Measurements from ENCODE around the gene SLA2. TPM values are rescaled to one million over a fixed set of nuclear protein-coding genes. Genes with fewer than 3 reads are reported as not detected.

Gene SLA2
- total RNA-seq, 1 donor from 2014 or later, result 0.67 TPM

DNA sequence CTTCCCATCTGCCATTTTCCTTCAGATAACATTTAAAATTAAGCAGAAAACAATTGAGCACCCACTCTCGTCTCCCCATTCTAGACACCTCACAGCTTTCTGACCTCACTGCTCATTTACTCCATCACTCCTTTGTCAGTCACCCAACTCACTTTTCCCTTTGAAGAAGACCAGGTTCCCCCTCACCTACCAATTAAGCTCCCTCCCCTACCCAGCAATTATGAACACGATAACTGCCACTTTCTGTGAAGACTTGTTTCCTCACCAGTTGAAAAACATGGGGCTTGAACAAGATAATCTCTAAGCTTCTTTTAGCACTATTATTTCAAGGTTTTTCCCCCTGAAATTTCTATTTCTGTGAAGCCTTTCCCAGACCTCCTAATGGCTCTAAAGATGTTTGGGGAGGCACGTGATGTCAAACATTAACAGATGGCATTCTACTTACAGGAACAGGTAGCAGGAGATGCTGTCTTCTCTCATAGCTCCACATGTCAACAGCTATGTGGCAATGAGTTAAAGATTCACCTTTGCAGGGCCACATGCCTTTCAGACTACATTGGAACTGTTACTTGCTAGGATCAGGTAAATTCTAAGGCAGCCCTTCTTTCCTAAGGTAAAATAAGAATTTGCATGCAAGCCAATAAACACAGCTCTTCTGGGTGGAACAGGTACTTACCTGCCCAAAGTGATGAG, 24.8 kb upstream of the SLA2 start:
- TF ChIP-seq, protein P1, sequence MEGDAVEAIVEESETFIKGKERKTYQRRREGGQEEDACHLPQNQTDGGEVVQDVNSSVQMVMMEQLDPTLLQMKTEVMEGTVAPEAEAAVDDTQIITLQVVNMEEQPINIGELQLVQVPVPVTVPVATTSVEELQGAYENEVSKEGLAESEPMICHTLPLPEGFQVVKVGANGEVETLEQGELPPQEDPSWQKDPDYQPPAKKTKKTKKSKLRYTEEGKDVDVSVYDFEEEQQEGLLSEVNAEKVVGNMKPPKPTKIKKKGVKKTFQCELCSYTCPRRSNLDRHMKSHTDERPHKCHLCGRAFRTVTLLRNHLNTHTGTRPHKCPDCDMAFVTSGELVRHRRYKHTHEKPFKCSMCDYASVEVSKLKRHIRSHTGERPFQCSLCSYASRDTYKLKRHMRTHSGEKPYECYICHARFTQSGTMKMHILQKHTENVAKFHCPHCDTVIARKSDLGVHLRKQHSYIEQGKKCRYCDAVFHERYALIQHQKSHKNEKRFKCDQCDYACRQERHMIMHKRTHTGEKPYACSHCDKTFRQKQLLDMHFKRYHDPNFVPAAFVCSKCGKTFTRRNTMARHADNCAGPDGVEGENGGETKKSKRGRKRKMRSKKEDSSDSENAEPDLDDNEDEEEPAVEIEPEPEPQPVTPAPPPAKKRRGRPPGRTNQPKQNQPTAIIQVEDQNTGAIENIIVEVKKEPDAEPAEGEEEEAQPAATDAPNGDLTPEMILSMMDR (IDR thresholded peaks at IDR 0.05), result no peak
- POLR2A ChIA-PET, result no interaction called here
- Mint-ChIP-seq H3K4me3 (no peak overlapping the region), H3K27me3 (no peaks in the 10 kb centered on the region), H3K27ac (no peak overlapping the region), H3K36me3 (ENCODE audit: low read depth) (peaks cover 21% of the 10 kb centered on the region), H3K9me3 (no peaks in the 10 kb centered on the region), H3K4me1 (no peaks in the 10 kb centered on the region)
- CTCF ChIA-PET, result no interaction called here
- DNase-seq (no peak), ATAC-seq (ENCODE audit: low read depth) (no peak)
- intact Hi-C loops (cut with micrococcal nuclease), result no loop called here

DNA sequence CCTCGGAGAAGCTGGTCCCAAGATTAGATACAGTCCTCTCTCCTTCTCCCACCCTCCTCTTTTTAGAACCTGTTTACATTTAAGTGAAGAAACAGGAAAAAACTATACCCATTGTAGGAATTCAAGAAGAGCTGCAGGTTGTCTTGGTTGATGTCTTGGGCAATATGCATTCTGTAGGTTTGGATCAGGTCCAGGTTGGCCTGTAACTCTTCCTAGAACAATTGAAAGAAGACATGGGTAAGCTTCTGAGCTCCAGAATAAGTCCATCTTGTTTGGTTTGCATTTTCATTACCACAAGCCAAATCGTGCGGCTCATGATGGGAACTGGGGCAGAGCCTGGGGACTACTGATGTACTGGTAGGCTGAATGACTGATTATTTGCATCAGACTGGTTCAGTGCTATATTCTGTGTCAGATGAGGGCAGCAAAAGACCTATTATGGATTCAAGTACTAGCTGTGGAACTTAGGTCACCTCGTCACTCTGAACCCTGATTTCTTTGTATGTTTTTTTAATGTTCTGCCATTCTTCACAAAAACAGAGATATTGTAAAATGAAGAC, 20.3 kb upstream of the SLA2 start:
- POLR2A ChIA-PET, result interaction anchor here (0.7 kb wide), 1 partner anchor 202 kb away, joined by 3 read pairs; no protein-coding TSS in a partner anchor

DNA sequence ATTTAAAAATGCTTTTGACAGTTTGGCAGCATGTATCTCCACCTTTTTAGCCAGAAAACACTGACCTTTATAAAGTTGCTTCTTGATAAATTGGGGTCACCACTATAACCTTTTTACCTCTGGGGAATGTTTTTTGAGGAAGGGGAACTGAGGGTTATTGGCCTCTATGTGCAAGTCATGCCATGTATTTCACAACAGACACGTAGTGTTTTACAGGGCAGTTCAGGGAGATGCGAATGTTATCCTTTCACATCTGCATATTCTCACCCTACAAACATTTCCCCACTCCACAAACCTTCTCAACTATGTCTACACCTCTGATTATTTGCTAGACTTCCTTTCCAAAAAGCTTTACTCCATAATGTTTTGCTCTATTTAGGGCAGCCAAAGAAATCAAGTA, 17.0 kb upstream of the SLA2 start:
- POLR2A ChIA-PET, result no interaction called here

More for the DNA sequence above, 20.3 kb upstream of the SLA2 start:
- intact Hi-C loops (cut with micrococcal nuclease), result loop anchor here (1.0 kb wide), 1 partner anchor 221 kb away; no protein-coding TSS in a partner anchor
- CTCF ChIA-PET, result interaction anchor here (0.9 to 2.7 kb wide), 10 partner anchors 14 to 255 kb away, joined by 3 to 13 read pairs (median 3); partner anchors contain the start of gene DSN1
- Mint-ChIP-seq H3K27me3 (no peaks in the 10 kb centered on the region), H3K27ac (no peak overlapping the region), H3K36me3 (ENCODE audit: low read depth) (peaks cover 29% of the 10 kb centered on the region), H3K4me1 (no peaks in the 10 kb centered on the region), H3K9me3 (no peaks in the 10 kb centered on the region), H3K4me3 (no peak overlapping the region)
- TF ChIP-seq, protein P1 (IDR thresholded peaks at IDR 0.05), result no peak
- no peak for ATAC-seq (ENCODE audit: low read depth)
- no peak for DNase-seq

DNA sequence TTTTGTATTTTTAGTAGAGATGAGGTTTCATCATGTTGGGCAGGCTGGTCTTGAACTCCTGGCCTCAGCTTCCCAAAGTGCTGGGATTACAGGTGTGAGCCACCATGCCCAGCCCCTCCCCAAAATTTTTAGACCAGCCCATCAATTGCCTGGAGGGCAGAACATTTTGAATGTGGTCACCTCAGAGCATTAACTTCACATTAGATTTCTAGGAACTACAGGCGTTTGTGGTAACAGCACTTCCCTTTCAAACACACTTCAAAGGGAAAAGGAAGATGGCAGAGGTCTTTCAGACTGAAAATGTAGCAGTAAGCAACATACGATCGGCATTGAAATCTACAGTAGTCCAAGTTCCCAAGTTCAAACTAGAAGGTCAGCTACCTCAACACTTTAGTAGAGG, 12.3 kb upstream of the SLA2 start:
- Mint-ChIP-seq H3K36me3 (ENCODE audit: low read depth) (peaks cover 38% of the 10 kb centered on the region), H3K4me1 (no peaks in the 10 kb centered on the region), H3K9me3 (no peaks in the 10 kb centered on the region), H3K4me3 (no peak overlapping the region), H3K27me3 (no peaks in the 10 kb centered on the region), H3K27ac (no peak overlapping the region)
- ATAC-seq (ENCODE audit: low read depth) (no peak), DNase-seq (no peak)
- intact Hi-C loops (cut with micrococcal nuclease), result no loop called here
- ChIA-PET CTCF (interaction anchor here (0.7 kb wide), 1 partner anchor 219 kb away, joined by 6 read pairs; no protein-coding TSS in a partner anchor), POLR2A (no interaction called here)
- TF ChIP-seq, protein P1 (IDR thresholded peaks at IDR 0.05), result no peak

More for the DNA sequence above, 17.0 kb upstream of the SLA2 start:
- TF ChIP-seq, protein P1 (IDR thresholded peaks at IDR 0.05), result no peak
- ATAC-seq (ENCODE audit: low read depth) (no peak), DNase-seq (no peak)
- intact Hi-C loops (cut with micrococcal nuclease), result no loop called here
- CTCF ChIA-PET, result no interaction called here
- H3K4me1 Mint-ChIP-seq, result no peaks in the 10 kb centered on the region
- no peaks in the 10 kb centered on the region for H3K27me3 Mint-ChIP-seq
- no peaks in the 10 kb centered on the region for H3K9me3 Mint-ChIP-seq
- H3K36me3 Mint-ChIP-seq (ENCODE audit: low read depth), result peaks cover 28% of the 10 kb centered on the region
- no peak overlapping the region for H3K4me3 Mint-ChIP-seq
- H3K27ac Mint-ChIP-seq, result no peak overlapping the region

DNA sequence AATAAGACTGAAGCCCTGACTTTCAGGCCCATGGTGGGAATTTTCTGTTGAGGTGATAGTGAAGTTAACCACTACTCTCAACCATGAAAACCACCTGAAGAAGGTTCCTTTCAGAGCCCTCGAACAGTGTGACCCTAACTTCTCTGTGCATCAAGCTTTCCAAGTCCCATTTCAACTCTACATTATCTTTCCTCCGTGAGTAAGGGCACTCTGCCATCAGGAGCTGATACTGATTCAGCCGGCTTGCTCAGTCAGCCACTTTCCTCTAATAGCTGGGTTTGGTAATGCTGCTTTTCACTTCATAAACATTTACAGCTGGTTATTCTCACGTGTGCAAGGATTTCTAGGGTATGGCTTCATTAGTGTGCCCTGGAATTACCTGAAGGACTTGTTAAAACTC, 10.7 kb upstream of the SLA2 start:
- Mint-ChIP-seq H3K9me3 (no peaks in the 10 kb centered on the region), H3K36me3 (ENCODE audit: low read depth) (peaks cover 47% of the 10 kb centered on the region), H3K27ac (no peak overlapping the region), H3K4me3 (no peak overlapping the region), H3K27me3 (no peaks in the 10 kb centered on the region), H3K4me1 (no peaks in the 10 kb centered on the region)
- DNase-seq (no peak), ATAC-seq (ENCODE audit: low read depth) (no peak)
- CTCF ChIA-PET, result no interaction called here
- POLR2A ChIA-PET, result no interaction called here
- TF ChIP-seq, protein P1 (IDR thresholded peaks at IDR 0.05), result no peak
- intact Hi-C loops (cut with micrococcal nuclease), result no loop called here
